Vagina (tissue), 2 donors: ENCODE results near the gene SH2D6.

Source experiments
- CTCF ChIP-seq, 3 experiments: fragments of 450-650 bp in 2 of 3; fragments of 200-600 bp in 1 of 3; sonication (generic) in 1 of 3; IDR thresholded peaks; one replicate each; pipeline ENCODE4 v1.5.1; 2017 to 2019; ENCODE audit warnings: antibody characterized with exemption in 3 of 3, mild to moderate bottlenecking in 2 of 3, moderate library complexity in 2 of 3
- POLR2A ChIP-seq, 2 donors: fragments of 450-650 bp; IDR thresholded peaks; one replicate each; pipeline ENCODE4 v1.6.1; 2017; ENCODE audit warnings: antibody characterized with exemption in 2 of 2, mild to moderate bottlenecking in 2 of 2, moderate library complexity in 2 of 2

- TF ChIP-seq CTCF (IDR thresholded peaks at IDR 0.05), result no peak
- TF ChIP-seq POLR2A (IDR thresholded peaks at IDR 0.05), result no peak
These were observed 5.0 kb downstream of the SH2D6 start for GRCh38 chr2:85423525-85423924.
